ENCODE results near the gene GPR82.
"Not testable (repeated sequence)": the region's sequence is repeated elsewhere in the genome, so short reads cannot be mapped to it uniquely, and the experiment has no call there.

The GPR82 gene

GRCh38 chrX:41718481-41719235, 5.3 kb upstream of the GPR82 start:
- DNase-seq (ENCODE audit: low spot score) = no peak
- no peak for TF ChIP-seq CTCF (IDR thresholded peaks at IDR 0.05)
- Histone ChIP-seq H3K27ac (no peak overlapping the region), H3K4me3 (no peak overlapping the region)

- peak overlapping the region in 1 of 2 donors; percentile 46 for H3K27ac ChIP-seq
- H3K4me3 ChIP-seq; DNase-seq (ENCODE audit: low spot score): not testable (repeated sequence)
Measured at GRCh38 chrX:41719610-41720009, 4.4 kb upstream of the GPR82 start.

- no peak for TF ChIP-seq CTCF (IDR thresholded peaks at IDR 0.05)
- H3K27ac ChIP-seq = peak overlapping the region in 1 of 2 donors; percentile 46
- no peak overlapping the region for H3K4me3 ChIP-seq
- DNase-seq (ENCODE audit: low spot score) = no peak
Measured at GRCh38 chrX:41720125-41720779, 3.7 kb upstream of the GPR82 start.

GRCh38 chrX:41721590-41721989, 2.4 kb upstream of the GPR82 start:
- TF ChIP-seq CTCF (IDR thresholded peaks at IDR 0.05) = no peak
- DNase-seq (ENCODE audit: low spot score) = no peak
- H3K27ac ChIP-seq = no peak overlapping the region
- no peak overlapping the region for H3K4me3 ChIP-seq

- no peak for TF ChIP-seq CTCF (IDR thresholded peaks at IDR 0.05)
- no peak for DNase-seq (ENCODE audit: low spot score)
- no peak overlapping the region for H3K27ac ChIP-seq
Measured at GRCh38 chrX:41722214-41722613, 1.8 kb upstream of the GPR82 start.

GRCh38 chrX:41722816-41723618, 964 bp upstream of the GPR82 start:
- no peak overlapping the region for H3K27ac ChIP-seq
- H3K4me3 ChIP-seq = no peak overlapping the region
- no peak for DNase-seq (ENCODE audit: low spot score)
- no peak for TF ChIP-seq CTCF (IDR thresholded peaks at IDR 0.05)

More at GRCh38 chrX:41722214-41722613, 1.8 kb upstream of the GPR82 start:
- no peak overlapping the region for H3K4me3 ChIP-seq

- no peak for TF ChIP-seq CTCF (IDR thresholded peaks at IDR 0.05)
- Histone ChIP-seq H3K4me3 (no peak overlapping the region), H3K27ac (no peak overlapping the region)
- DNase-seq (ENCODE audit: low spot score) = no peak
Measured at GRCh38 chrX:41728125-41728524, 4.1 kb downstream of the GPR82 start.

Measured in coronary artery (tissue), 2 donors.